Rectal smooth muscle tissue (tissue), 1 donor: Measurements from ENCODE around the gene ADD3.
"Not testable (repeated sequence)": the region's sequence is repeated elsewhere in the genome, so short reads cannot be mapped to it uniquely, and the experiment has no call there.

ENCODE experiments used
- H3K27ac ChIP-seq: one replicate; pipeline ENCODE4 v1.7.0; 2013; ENCODE audit warnings: low read depth, low read length, inconsistent platforms
- H3K27me3 ChIP-seq: one replicate; pipeline ENCODE4 v1.7.0; 2013; ENCODE audit warnings: low read length; ENCODE audit not compliant: control insufficient read depth, insufficient read depth
- H3K36me3 ChIP-seq: one replicate; pipeline ENCODE4 v1.7.0; 2013; ENCODE audit warnings: low read length; ENCODE audit not compliant: control insufficient read depth, insufficient read depth
- H3K4me1 ChIP-seq: one replicate; pipeline ENCODE4 v1.7.0; 2013; ENCODE audit warnings: low read length; ENCODE audit not compliant: control insufficient read depth, insufficient read depth
- H3K4me3 ChIP-seq: one replicate; pipeline ENCODE4 v1.7.0; 2013; ENCODE audit warnings: low read length
- H3K9ac ChIP-seq: one replicate; pipeline ENCODE4 v1.7.0; 2013; ENCODE audit warnings: low read length

ADD3 gene

DNA sequence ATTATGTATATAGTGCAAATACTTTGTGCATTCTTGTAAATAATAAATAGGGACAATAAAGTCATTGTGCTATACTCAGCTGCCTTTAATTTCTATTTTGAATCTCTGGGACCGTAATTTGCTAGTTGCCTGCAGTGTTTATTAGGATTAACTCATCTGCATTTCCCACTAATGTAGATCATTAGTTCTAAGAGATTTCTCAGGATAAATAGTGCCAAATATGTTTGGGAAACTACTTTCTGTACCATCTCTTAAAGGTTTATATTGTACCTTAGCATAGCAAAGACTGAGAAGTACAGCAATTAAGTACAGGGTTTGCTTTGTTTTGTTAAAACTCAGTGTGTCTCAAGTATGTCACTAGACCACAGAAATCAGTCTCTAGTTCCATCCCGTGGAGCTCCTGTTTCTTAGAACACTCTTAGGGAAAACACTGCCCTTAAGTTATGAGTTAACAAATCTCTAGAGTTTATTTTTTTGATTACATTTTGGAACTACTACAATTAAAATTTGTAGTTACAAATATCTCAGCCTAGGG lies 26.0 kb downstream of the ADD3 start:
- no peak overlapping the region for H3K27ac ChIP-seq
- no peak overlapping the region for H3K9ac ChIP-seq
- H3K27me3 ChIP-seq: no peaks in the 10 kb centered on the region
- no peaks in the 10 kb centered on the region for H3K36me3 ChIP-seq
- peaks cover 7% of the 10 kb centered on the region for H3K4me1 ChIP-seq
- no peak overlapping the region for H3K4me3 ChIP-seq

DNA sequence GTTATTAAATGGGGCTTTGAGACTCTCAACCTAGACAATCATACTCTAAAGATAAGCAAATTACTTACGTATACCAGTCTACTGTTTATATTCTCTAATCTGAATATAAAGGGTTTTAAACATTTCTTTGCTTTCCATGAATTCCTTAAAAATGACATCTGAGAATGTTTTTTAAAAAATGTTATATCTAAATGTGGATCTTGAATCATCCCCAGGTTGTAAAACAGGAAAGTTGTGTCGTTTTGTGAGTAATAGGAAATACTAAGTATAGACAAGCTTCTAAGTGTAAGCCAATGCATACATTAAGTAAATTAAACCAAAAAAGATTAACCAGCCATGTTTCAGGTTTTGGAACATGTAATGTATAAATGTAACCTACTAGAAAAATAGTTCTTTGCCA lies 26.8 kb downstream of the ADD3 start:
- H3K9ac ChIP-seq: no peak overlapping the region
- no peak overlapping the region for H3K4me3 ChIP-seq
- H3K27me3 ChIP-seq: no peaks in the 10 kb centered on the region
- no peak overlapping the region for H3K27ac ChIP-seq
- peaks cover 7% of the 10 kb centered on the region for H3K4me1 ChIP-seq
- H3K36me3 ChIP-seq: no peaks in the 10 kb centered on the region

DNA sequence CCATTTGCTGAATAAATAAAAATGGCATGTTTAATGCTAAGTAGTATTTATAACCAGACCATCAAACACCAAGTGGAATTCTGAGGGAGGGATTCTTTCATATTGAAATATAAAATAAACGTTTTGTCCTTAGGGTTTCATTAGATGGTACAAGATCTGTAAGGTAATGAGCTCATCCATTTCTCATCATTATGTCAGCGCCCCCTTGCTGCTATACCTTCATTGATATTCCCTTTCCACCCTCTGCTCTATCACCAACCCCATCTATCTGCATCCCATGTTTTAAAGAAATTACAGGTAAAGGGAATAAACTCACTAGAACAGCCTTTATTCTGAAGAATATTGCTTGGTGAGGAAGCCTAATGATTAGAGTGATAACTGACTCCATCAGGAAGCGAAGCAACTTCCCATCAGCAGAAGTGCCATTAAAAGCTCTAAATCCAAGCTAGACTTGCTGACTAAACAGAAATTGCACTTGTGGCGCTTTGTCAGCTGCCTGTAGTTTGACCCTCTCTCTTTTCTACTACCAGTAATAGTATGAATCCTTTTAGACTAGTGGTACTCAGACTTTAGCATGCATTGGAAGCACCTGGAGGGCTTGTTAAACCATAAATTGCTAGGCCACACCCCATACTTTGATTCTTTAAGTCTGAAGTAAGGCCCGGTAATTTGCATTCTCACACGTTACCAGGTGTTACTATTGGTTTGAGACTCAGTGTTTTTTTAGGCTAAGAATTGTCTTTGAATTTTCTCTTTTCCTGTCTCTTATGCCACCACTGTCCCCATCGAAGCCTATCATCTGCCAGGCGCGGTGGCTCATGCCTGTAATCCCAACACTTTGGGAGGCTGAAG lies 27.5 kb downstream of the ADD3 start:
- Histone ChIP-seq H3K36me3 (no peaks in the 10 kb centered on the region), H3K4me3 (no peak overlapping the region), H3K27me3 (no peaks in the 10 kb centered on the region), H3K27ac (no peak overlapping the region), H3K4me1 (peaks cover 7% of the 10 kb centered on the region), H3K9ac (no peak overlapping the region)

DNA sequence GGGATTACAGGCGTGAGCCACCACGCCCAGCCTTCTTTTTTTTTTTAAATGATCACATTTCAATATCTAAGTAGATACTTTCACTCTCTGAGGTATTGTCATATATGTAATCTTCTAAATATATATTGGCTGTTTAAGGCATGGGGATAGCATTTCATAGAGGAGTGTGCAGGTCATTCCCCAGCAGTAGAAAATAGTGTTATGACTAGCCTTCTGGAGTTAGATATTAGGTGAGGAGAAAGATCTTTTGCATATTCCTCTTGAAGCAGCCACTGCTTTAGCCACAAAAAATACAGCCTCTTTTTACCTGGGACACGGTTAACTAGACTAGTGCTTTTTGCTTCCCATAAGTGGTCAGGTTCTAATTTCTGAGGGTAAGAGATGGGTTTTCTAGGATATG lies 28.9 kb downstream of the ADD3 start:
- Histone ChIP-seq H3K27ac (no peak overlapping the region), H3K36me3 (no peaks in the 10 kb centered on the region), H3K4me1 (peaks cover 7% of the 10 kb centered on the region), H3K4me3 (no peak overlapping the region), H3K9ac (no peak overlapping the region), H3K27me3 (no peaks in the 10 kb centered on the region)

DNA sequence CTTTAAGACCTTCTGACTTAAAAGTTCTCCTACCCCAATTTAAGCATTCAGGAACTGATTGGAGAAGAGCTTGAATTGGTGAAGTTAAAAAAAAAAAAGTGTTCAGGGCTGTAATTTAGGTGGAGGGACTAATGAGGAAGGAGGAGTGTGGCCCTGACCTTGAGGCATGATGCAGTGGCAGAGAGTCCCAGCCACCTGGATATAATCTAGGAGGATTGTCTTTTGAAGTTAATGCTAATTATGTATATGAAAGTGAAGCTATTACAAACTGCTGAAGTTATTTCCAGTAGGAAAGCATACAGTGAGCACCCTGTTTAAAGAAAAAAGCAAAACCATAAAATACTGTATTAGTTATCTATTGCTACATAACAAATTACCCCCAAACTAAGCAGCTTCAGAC lies 31.5 kb downstream of the ADD3 start:
- H3K27ac ChIP-seq: no peak overlapping the region
- no peaks in the 10 kb centered on the region for H3K36me3 ChIP-seq
- no peaks in the 10 kb centered on the region for H3K4me1 ChIP-seq
- no peak overlapping the region for H3K4me3 ChIP-seq
- H3K9ac ChIP-seq: no peak overlapping the region
- H3K27me3 ChIP-seq: no peaks in the 10 kb centered on the region

DNA sequence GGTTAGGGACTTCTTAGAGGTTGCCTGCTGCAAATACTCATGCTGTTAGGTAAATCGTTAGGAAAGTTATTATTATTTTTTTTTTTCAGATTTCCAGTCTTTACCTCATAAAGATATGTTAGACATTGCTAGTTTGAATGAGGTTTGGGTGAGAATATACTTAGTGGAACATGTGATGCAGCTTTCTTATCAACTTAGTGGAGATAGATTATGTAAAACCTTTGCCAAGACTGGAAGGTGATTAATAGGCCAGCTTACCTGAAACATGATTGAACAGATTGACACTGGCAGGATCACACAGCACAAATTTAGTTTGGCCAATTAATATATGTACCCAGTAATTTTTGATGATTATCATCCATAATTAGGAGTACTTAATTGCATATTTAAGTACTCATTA lies 32.3 kb downstream of the ADD3 start:
- no peak overlapping the region for H3K9ac ChIP-seq
- H3K4me1 ChIP-seq: no peaks in the 10 kb centered on the region
- H3K4me3 ChIP-seq: no peak overlapping the region
- no peak overlapping the region for H3K27ac ChIP-seq
- H3K36me3 ChIP-seq: no peaks in the 10 kb centered on the region
- no peaks in the 10 kb centered on the region for H3K27me3 ChIP-seq

DNA sequence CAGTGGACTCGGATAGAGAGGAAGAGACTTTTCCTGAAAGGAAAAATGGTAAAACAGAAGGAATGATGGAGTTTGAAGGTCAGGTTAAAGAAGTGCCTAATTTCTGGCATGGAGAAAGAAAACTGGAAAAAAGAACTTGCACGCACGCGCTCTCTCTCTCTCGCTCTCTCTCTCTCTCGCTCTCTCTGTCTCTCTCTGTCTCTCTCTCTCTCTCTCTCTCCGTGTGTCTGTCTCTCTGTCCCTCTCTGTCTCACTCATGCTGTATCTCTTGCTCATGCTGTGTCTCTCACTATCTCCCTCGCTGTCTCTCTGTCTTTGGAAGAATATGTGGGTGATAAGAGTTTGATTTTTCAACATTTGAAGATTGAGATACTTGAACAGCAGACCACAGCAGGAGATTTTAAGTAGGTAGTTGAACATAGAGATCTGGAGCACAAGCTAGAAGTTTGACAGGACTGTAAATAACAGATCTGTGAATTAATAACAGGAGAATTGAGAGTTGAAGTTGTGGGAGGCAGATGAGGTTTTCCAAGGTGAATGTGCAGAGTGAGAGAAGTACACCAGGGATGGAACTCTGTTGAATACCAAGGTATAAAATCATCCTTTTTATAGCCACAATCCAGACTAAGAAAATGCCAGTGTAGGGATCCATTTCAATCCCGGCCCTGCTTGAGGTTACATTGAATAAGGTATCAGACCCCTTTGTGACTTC lies 33.1 kb downstream of the ADD3 start:
- Histone ChIP-seq H3K4me3 (no peak overlapping the region), H3K27me3 (no peaks in the 10 kb centered on the region), H3K4me1 (no peaks in the 10 kb centered on the region), H3K9ac (no peak overlapping the region), H3K27ac (no peak overlapping the region), H3K36me3 (no peaks in the 10 kb centered on the region)

DNA sequence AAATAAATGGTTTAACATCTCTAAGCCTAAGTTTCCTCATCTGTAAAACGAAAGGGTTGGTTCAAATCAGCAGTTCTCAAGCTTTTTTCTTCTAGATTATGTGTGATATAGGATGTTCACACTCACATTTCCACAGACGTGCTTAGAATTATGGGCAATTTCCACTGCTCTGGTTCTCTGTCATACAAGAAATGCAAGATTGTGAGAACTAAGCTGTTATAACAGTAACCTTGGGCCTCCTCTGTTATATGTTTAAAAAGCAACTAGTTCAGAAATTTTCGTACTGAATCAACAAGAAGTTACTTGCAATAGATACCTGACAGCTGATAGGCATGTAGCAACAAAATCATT lies 33.7 kb downstream of the ADD3 start:
- Histone ChIP-seq H3K9ac (no peak overlapping the region), H3K36me3 (no peaks in the 10 kb centered on the region), H3K4me3 (no peak overlapping the region), H3K27ac (no peak overlapping the region), H3K27me3 (no peaks in the 10 kb centered on the region), H3K4me1 (no peaks in the 10 kb centered on the region)

DNA sequence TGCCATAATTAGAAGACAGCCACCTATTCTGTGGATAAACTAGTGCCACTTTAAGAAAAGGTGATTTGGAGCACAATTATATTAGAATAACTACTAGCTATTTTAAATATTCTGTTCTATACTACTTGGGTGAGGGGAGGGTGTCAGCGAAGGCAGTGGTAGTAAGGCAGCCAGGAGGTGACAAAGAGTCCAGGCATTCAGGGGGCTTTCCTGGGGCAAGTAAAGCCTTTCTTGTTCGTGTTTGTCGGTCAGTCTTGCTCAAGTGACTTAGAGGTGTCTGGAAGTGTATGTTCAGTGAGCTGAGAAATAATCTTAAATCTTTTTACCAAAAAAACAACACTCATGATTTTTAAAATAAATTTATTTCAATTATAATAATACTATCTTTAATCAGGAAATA lies 34.4 kb downstream of the ADD3 start:
- no peaks in the 10 kb centered on the region for H3K36me3 ChIP-seq
- no peak overlapping the region for H3K9ac ChIP-seq
- no peaks in the 10 kb centered on the region for H3K27me3 ChIP-seq
- no peaks in the 10 kb centered on the region for H3K4me1 ChIP-seq
- H3K4me3 ChIP-seq: no peak overlapping the region
- H3K27ac ChIP-seq: no peak overlapping the region

DNA sequence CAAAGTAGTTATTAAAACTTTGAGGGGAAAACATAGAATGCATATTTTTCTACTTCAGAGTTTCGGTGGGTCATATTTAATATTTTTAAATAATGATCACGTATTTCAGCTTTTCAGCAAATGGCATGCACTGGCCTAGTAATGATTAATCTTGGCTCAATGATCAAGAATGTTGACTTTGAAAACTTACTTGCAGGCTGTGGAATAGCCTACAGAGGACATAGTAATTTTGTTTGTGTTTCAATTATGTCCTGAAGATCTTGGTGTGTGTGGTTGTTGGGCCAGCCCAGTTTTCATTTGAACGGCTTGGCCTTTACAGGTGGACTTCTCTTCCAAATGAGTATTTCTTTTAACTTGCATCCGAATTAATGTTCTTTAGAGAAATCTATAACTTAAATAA lies 35.1 kb downstream of the ADD3 start:
- Histone ChIP-seq H3K4me1 (no peaks in the 10 kb centered on the region), H3K27ac (no peak overlapping the region), H3K9ac (no peak overlapping the region), H3K27me3 (no peaks in the 10 kb centered on the region), H3K36me3 (no peaks in the 10 kb centered on the region), H3K4me3 (no peak overlapping the region)

DNA sequence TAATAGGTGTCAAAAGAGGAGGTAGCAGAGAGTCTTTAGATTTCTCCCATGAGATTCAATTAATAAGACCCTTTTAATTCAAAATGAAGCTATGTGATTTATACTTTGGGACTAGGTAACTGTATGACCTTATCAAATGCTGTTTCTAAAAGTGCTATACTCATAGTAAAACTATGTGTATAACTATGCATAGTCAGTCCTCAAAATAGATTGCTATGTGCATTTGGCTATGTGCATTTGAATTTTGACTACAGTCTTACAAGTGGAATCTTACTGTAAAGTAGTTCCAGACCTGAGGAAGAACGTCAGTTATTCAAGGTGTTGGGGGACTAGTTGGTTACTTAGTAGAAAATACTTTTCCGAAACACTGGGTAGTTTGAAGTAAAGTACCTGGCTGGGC lies 36.9 kb downstream of the ADD3 start:
- H3K27ac ChIP-seq: no peak overlapping the region
- H3K36me3 ChIP-seq: no peaks in the 10 kb centered on the region
- no peak overlapping the region for H3K9ac ChIP-seq
- no peaks in the 10 kb centered on the region for H3K27me3 ChIP-seq
- H3K4me1 ChIP-seq: no peaks in the 10 kb centered on the region
- H3K4me3 ChIP-seq: no peak overlapping the region

DNA sequence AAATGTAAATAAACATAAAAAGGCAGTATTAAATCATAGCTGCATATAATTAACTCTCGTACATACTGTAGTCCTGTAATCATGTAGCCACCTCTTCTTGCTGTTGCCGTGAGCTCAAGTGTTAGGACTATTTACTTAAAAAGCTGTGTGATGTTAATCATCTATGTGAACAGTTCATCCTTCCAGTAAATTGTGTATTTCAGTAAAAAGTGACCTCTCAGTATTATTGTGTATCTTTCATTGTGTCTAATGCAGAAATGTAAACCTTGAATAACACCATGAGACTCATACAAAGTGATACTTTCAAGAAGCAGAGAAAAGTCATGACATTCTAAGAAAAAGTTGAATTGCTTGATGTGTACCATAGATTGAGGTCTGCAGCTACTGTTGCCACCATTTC lies 38.0 kb downstream of the ADD3 start:
- H3K36me3 ChIP-seq: no peaks in the 10 kb centered on the region
- no peaks in the 10 kb centered on the region for H3K4me1 ChIP-seq
- no peak overlapping the region for H3K4me3 ChIP-seq
- H3K27ac ChIP-seq: no peak overlapping the region
- H3K9ac ChIP-seq: no peak overlapping the region
- no peaks in the 10 kb centered on the region for H3K27me3 ChIP-seq

DNA sequence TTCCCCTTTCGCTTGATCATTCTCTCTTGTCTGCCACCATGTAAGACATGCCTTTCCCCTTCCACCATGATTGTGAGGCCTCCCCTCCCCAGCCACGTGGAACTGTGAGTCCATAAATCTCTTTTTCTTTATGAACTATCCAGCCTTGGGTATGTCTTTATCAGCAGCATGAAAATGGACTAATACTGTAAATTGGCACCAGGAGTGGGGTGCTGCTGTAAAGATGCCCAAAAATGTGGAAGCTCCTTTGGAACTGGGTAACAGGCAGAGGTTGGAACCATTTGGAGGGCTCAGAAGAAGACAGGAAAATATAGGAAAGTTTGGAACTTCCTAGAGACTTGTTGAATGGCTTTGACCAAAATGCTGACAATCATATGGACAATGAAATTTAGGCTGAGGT lies 40.4 kb downstream of the ADD3 start:
- H3K4me3 ChIP-seq, H3K9ac ChIP-seq: not testable (repeated sequence)

More for the DNA sequence above, 40.4 kb downstream of the ADD3 start:
- H3K27ac ChIP-seq, H3K36me3 ChIP-seq, H3K27me3 ChIP-seq, H3K4me1 ChIP-seq: not testable (repeated sequence)
